HepG2 (cell line): Measurements from ENCODE around the gene MRNIP. TPM values are rescaled to one million over a fixed set of nuclear protein-coding genes. Genes with fewer than 3 reads are reported as not detected.
A peak's percentile ranks its signal among the peaks of the same experiment; 100 is the strongest.

Experiments used
- ATF2 ChIP-seq: sonication (generic); formaldehyde crosslinking; IDR thresholded peaks from 2 replicates; pipeline ENCODE4 v1.4.0; 2020; ENCODE audit warnings: missing genetic modification reagents
- DMAP1 ChIP-seq: IDR thresholded peaks from 2 replicates; pipeline ENCODE4 v1.6.1; 2016
- ESRRA ChIP-seq: sonication (generic); formaldehyde crosslinking; IDR thresholded peaks from 2 replicates; pipeline ENCODE4 v1.5.1; 2020; ENCODE audit warnings: mild to moderate bottlenecking, low read depth, missing genetic modification reagents
- GZF1 ChIP-seq: sonication (generic); formaldehyde crosslinking; IDR thresholded peaks from 2 replicates; pipeline ENCODE4 v1.5.1; 2020; ENCODE audit warnings: mild to moderate bottlenecking, missing genetic modification reagents
- ISL2 ChIP-seq: sonication (generic); formaldehyde crosslinking; IDR thresholded peaks from 2 replicates; pipeline ENCODE4 v1.5.0; 2020; ENCODE audit warnings: missing genetic modification reagents
- KDM4B ChIP-seq: sonication (generic); formaldehyde crosslinking; IDR thresholded peaks from 2 replicates; pipeline ENCODE4 v1.4.0; 2020; ENCODE audit warnings: missing genetic modification reagents
- KDM5A ChIP-seq: fragments of 200-600 bp; sonication (generic); IDR thresholded peaks from 2 replicates; pipeline ENCODE4 v1.7.0; 2018; ENCODE audit warnings: antibody characterized with exemption, mild to moderate bottlenecking, low read length, borderline replicate concordance
- MXI1 ChIP-seq: IDR thresholded peaks from 3 replicates; pipeline ENCODE4 v1.6.1; 2012; ENCODE audit warnings: low read depth, low read length, inconsistent platforms, borderline replicate concordance
- MZF1 ChIP-seq: sonication (generic); formaldehyde crosslinking; IDR thresholded peaks from 2 replicates; pipeline ENCODE4 v1.8.1; 2023; ENCODE audit warnings: mild to moderate bottlenecking, missing genetic modification reagents, borderline replicate concordance
- RELA ChIP-seq: sonication (generic); formaldehyde crosslinking; IDR thresholded peaks from 2 replicates; pipeline ENCODE4 v1.4.0; 2020; ENCODE audit warnings: missing genetic modification reagents
- REST ChIP-seq, 2 experiments: IDR thresholded peaks; 2 replicates each; pipeline ENCODE4 v1.6.1; 2011 to 2012; ENCODE audit warnings: low read length in 2 of 2, borderline replicate concordance in 1 of 2, low read depth in 1 of 2, mild to moderate bottlenecking in 1 of 2, moderate library complexity in 1 of 2
- YY1 ChIP-seq: IDR thresholded peaks from 2 replicates; pipeline ENCODE4 v1.6.1; 2011; ENCODE audit warnings: low read length, low read depth, moderate library complexity, mild to moderate bottlenecking; ENCODE audit not compliant: insufficient read depth, insufficient replicate concordance
- ZBTB7B ChIP-seq: sonication (generic); formaldehyde crosslinking; IDR thresholded peaks from 2 replicates; pipeline ENCODE4 v1.4.0; 2020; ENCODE audit warnings: missing genetic modification reagents
- ZEB1 ChIP-seq: IDR thresholded peaks from 2 replicates; pipeline ENCODE4 v1.6.1; 2012; ENCODE audit warnings: mild to moderate bottlenecking, low read depth, inconsistent platforms; ENCODE audit not compliant: insufficient replicate concordance
- ZFP36 ChIP-seq: fragments of 150-350 bp; IDR thresholded peaks from 2 replicates; pipeline ENCODE4 v1.6.1; 2018; ENCODE audit warnings: borderline replicate concordance, low read length, low read depth; ENCODE audit not compliant: partially characterized antibody
- ZMYM4 ChIP-seq: sonication (generic); formaldehyde crosslinking; IDR thresholded peaks from 2 replicates; pipeline ENCODE4 v1.8.1; 2023; ENCODE audit warnings: mild to moderate bottlenecking, missing genetic modification reagents
- ZNF121 ChIP-seq: sonication (generic); formaldehyde crosslinking; IDR thresholded peaks from 2 replicates; pipeline ENCODE4 v1.5.0; 2020; ENCODE audit warnings: mild to moderate bottlenecking, missing genetic modification reagents
- ZNF235 ChIP-seq: sonication (generic); formaldehyde crosslinking; IDR thresholded peaks from 2 replicates; pipeline ENCODE4 v1.8.1; 2023; ENCODE audit warnings: mild to moderate bottlenecking, missing genetic modification reagents, borderline replicate concordance
- ZNF414 ChIP-seq: sonication (generic); formaldehyde crosslinking; IDR thresholded peaks from 2 replicates; pipeline ENCODE4 v1.5.0; 2020; ENCODE audit warnings: missing genetic modification reagents
- ZNF879 ChIP-seq: sonication (generic); formaldehyde crosslinking; IDR thresholded peaks from 2 replicates; pipeline ENCODE4 v1.8.1; 2023; ENCODE audit warnings: missing genetic modification reagents
- polyA plus RNA-seq, 8 experiments: library from polyadenylated mRNA; depleted of rRNA in 3 of 8; stranded (reverse) in 7 of 8; unstranded in 1 of 8; fragments of >200 nt; fragmentation: Illumina TruSeq in 4 of 8; extraction: Trizol in 4 of 8; gene quantifications; 2 replicates each; pipeline versions ENCODE4 v1.2.1 to v1.2.3, GENCODE V29; 2011 to 2016; ENCODE audit warnings: low read depth in 4 of 8, missing spikeins in 1 of 8, mixed read lengths in 1 of 8; ENCODE audit not compliant: insufficient read depth in 1 of 8
- total RNA-seq, 5 experiments: library from RNA; depleted of rRNA; stranded (reverse); fragments of >200 nt; fragmentation: Illumina TruSeq; extraction: Trizol; gene quantifications; 2 replicates each; pipeline ENCODE4 v1.2.3, GENCODE V29; 2016; ENCODE audit warnings: low read depth in 1 of 5
- TF ChIP-seq, protein P1 (sequence below): sonication (generic); formaldehyde crosslinking; IDR thresholded peaks from 2 replicates; pipeline ENCODE4 v1.5.1; 2020; ENCODE audit warnings: missing genetic modification reagents, mild to moderate bottlenecking, borderline replicate concordance

The MRNIP gene
- total and polyA plus RNA-seq, 2 of the 13 experiments (the other 11 are each of a cell fraction or from before 2014, with no cell fraction given) = 15.5 to 34.1 TPM

GRCh38 chr5:179819296-179820126, 39.1 kb downstream of the MRNIP start (continued):
- TF ChIP-seq REST (IDR thresholded peaks at IDR 0.05; ENCODE audit: borderline replicate concordance in 1 of 2, low read depth in 1 of 2, low read length in 2 of 2) (peak in 1 of 2 experiments; percentile 18; a peak in 1 of 4 replicates), ZMYM4 (CRISPR knock-in tag) (0 out of 2 replicates have a peak, but pooled peaks have one; percentile 30), ZNF414 (CRISPR knock-in tag) (no peak; the same call in 1 of the 2 replicates), RELA (CRISPR knock-in tag) (no peak), ESRRA (CRISPR knock-in tag) (no peak; the same call in 1 of the 2 replicates), ZBTB7B (CRISPR knock-in tag) (peak; percentile 47; the same call in 1 of the 2 replicates), KDM5A (no peak), ZNF235 (no peak), YY1 (no peak), ISL2 (CRISPR knock-in tag) (no peak), KDM4B (CRISPR knock-in tag) (0 out of 2 replicates have a peak, but pooled peaks have one; percentile 71), ZEB1 (no peak), DMAP1 (peak; percentile 92), MZF1 (CRISPR knock-in tag) (0 out of 2 replicates have a peak, but pooled peaks have one; percentile 48), GZF1 (CRISPR knock-in tag) (0 out of 2 replicates have a peak, but pooled peaks have one; percentile 11), ZNF879 (CRISPR knock-in tag) (peak; percentile 64; the same call in 1 of the 2 replicates), MXI1 (peak; percentile 92; the same call in 2 of the 3 replicates), ATF2 (CRISPR knock-in tag) (no peak; the same call in 1 of the 2 replicates), ZNF121 (no peak), ZFP36 (no peak)
- TF ChIP-seq, protein P1, sequence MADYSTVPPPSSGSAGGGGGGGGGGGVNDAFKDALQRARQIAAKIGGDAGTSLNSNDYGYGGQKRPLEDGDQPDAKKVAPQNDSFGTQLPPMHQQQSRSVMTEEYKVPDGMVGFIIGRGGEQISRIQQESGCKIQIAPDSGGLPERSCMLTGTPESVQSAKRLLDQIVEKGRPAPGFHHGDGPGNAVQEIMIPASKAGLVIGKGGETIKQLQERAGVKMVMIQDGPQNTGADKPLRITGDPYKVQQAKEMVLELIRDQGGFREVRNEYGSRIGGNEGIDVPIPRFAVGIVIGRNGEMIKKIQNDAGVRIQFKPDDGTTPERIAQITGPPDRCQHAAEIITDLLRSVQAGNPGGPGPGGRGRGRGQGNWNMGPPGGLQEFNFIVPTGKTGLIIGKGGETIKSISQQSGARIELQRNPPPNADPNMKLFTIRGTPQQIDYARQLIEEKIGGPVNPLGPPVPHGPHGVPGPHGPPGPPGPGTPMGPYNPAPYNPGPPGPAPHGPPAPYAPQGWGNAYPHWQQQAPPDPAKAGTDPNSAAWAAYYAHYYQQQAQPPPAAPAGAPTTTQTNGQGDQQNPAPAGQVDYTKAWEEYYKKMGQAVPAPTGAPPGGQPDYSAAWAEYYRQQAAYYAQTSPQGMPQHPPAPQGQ = no peak
